Right cardiac atrium (tissue), 5 donors: ENCODE measurements around the gene RCCD1. TPM values are rescaled to one million over a fixed set of nuclear protein-coding genes. Genes with fewer than 3 reads are reported as not detected.
"Not testable (repeated sequence)": the region's sequence is repeated elsewhere in the genome, so short reads cannot be mapped to it uniquely, and the experiment has no call there.

Source experiments
- ATAC-seq, 2 donors: fragments of 200-7000 bp; cut with Tn5 transposase; one replicate each; pipeline versions ENCODE4 v1.8.0 to v1.9.1; 2020; ENCODE audit warnings: moderate library complexity in 2 of 2, mild to moderate bottlenecking in 1 of 2
- DNase-seq, 3 donors: peaks; one replicate each; pipeline ENCODE4 v3.0.0-alpha.2; 2020
- H3K27ac ChIP-seq: one replicate; pipeline ENCODE4 v1.5.1; 2013; ENCODE audit warnings: mild to moderate bottlenecking, low read length, control low read depth, moderate library complexity
- H3K27me3 ChIP-seq: one replicate; pipeline ENCODE4 v1.6.1; 2013; ENCODE audit not compliant: control insufficient read depth, insufficient read depth
- H3K4me1 ChIP-seq: one replicate; pipeline ENCODE4 v1.6.1; 2013; ENCODE audit warnings: low read length; ENCODE audit not compliant: control insufficient read depth, insufficient read depth
- H3K4me3 ChIP-seq: one replicate; pipeline ENCODE4 v1.5.1; 2013; ENCODE audit warnings: low read length, control low read depth
- H3K9me3 ChIP-seq: one replicate; pipeline ENCODE4 v1.6.1; 2013; ENCODE audit warnings: low read length; ENCODE audit not compliant: control insufficient read depth
- WGBS: extraction: QIAGEN DNeasy Blood & Tissue Kit; methylation state at CpG from one replicate; pipeline ENCODE4 v1.1.7; 2013; 5-methylcytosine and 5-hydroxymethylcytosine counted together
- intact Hi-C, 4 donors: fragments of 100-400 bp; cut with DNase I; formaldehyde crosslinking; loops; one replicate each; pipeline versions ENCODE4 v1.11.0 to v1.14.0; 2022 to 2023
- long read RNA-seq, 4 donors: library from polyadenylated mRNA; unstranded; transcript quantifications; one replicate each; pipeline ENCODE4 v2.0.0, GENCODE V29; 2020 to 2021
- polyA plus RNA-seq: library from polyadenylated mRNA; stranded (reverse); fragments of 200-250 nt; gene quantifications from one replicate; pipeline ENCODE4 v1.2.3, GENCODE V29; 2013
- total RNA-seq, 4 donors: library from RNA; stranded (reverse); fragmentation: NEBNext Ultra II Directional; extraction: Animal tissue kit (Norgen Biotek cat#: 25700); gene quantifications; one replicate each; pipeline ENCODE4 v1.2.1, GENCODE V29; 2021
- donor health status: healthy with polysubstance abuse.
- donor health status: DM: no; HTN: yes; CAD: no.
- donor health status: DM: no; HTN: no; CAD: no.
- donor health status: DM: no; HTN: yes; CAD: no; lungs with severe emphysema.
- donor health status: DM: yes; HTN: yes; CAD: no.

Gene RCCD1, protein sequence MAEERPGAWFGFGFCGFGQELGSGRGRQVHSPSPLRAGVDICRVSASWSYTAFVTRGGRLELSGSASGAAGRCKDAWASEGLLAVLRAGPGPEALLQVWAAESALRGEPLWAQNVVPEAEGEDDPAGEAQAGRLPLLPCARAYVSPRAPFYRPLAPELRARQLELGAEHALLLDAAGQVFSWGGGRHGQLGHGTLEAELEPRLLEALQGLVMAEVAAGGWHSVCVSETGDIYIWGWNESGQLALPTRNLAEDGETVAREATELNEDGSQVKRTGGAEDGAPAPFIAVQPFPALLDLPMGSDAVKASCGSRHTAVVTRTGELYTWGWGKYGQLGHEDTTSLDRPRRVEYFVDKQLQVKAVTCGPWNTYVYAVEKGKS
- total RNA-seq (10 to 100 TPM in 3 of 4 donors, 1 to 10 TPM in 1; 8.7 to 14.8 (median 13.4) TPM), polyA plus RNA-seq (11.1 TPM)
- long read RNA-seq, donor 1, transcript RCCD1-201 (8 exons, 2,689 nt), result major isoform, 6 of 86 reads
- long read RNA-seq, donor 1, partial matches to known transcripts, result 65 of 86 reads
- long read RNA-seq, donor 1, other reads (novel, unspliced or antisense), result 15 of 86 reads
- long read RNA-seq, donor 2, partial matches to known transcripts, result 19 of 26 reads
- long read RNA-seq, donor 2, other reads (novel, unspliced or antisense), result 7 of 26 reads
- long read RNA-seq, donor 3, partial matches to known transcripts, result 80 of 97 reads
- long read RNA-seq, donor 3, other reads (novel, unspliced or antisense), result 16 of 97 reads
- long read RNA-seq, donor 4, partial matches to known transcripts, result 26 of 34 reads
- long read RNA-seq, donor 4, other reads (novel, unspliced or antisense), result 5 of 34 reads

DNA sequence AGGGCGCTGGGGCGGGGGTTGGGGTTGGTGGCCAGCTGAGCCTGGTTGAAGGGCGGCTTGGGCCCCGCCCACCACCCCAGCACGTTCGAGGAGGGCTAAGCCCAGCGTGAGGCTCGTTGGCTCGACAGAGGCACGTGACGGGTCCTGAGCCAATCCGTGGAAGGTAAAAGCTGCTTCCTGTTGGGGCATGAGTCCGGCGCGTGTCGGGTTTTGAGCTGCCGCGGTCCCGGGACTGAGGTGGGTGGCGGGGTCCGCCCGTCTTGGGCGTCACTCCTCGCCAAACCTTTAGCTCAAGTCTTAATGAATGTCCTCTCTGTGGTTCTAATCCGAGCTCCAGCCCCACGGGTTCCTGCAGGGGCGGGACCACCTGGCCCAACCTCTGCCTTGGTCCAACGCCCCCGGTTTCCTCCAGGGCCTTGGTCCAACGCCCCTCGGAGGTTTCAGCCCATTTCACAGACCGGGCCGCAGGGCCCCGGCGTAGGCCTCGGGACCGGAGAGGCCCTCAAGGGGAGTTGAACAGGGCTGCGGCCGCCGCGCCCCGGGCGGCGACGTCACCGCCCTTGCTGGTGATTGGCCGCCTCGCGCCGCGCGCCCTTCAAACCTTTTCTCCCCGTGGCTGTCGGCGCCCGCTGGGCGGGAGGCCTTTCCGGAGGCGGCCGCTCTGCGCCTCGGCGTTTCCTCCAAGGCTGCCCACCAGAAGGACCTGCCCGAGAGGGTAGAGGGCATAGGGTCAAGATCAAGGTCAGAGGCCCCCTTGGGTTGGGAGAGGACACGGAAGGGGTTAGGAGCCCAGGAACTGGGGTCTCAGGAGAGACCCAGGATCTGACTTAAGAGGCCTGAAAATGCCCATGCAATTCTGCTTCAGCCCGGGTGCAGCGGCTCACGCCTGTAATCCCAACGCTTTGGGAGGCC is at the start of gene RCCD1:
Gene RCCD1, plus strand, starts transcription at position 173 of the 912 bp plus-strand sequence. CDS start 1,851 bp downstream, outside the sequence.
- ATAC-seq (peak; percentile 94 to 95), DNase-seq (peak; percentile 97 to 99 (median 98))
- intact Hi-C loops, result loop anchor here in 3 of 4 donors (5.0 to 10.0 kb wide), 4 partner anchors 92 to 317 kb away; no protein-coding TSS in a partner anchor
- no peaks in the 10 kb centered on the region for H3K4me1 ChIP-seq
- H3K4me3 ChIP-seq, result peak within 1 kb of the TSS; percentile 54
- H3K27ac ChIP-seq, result peak within 1 kb of the TSS; percentile 71
- H3K27me3 ChIP-seq, result no peaks in the 10 kb centered on the region
- 3% methylated on average over 69 of the region's 69 CpGs for WGBS
- no peaks in the 10 kb centered on the region for H3K9me3 ChIP-seq

DNA sequence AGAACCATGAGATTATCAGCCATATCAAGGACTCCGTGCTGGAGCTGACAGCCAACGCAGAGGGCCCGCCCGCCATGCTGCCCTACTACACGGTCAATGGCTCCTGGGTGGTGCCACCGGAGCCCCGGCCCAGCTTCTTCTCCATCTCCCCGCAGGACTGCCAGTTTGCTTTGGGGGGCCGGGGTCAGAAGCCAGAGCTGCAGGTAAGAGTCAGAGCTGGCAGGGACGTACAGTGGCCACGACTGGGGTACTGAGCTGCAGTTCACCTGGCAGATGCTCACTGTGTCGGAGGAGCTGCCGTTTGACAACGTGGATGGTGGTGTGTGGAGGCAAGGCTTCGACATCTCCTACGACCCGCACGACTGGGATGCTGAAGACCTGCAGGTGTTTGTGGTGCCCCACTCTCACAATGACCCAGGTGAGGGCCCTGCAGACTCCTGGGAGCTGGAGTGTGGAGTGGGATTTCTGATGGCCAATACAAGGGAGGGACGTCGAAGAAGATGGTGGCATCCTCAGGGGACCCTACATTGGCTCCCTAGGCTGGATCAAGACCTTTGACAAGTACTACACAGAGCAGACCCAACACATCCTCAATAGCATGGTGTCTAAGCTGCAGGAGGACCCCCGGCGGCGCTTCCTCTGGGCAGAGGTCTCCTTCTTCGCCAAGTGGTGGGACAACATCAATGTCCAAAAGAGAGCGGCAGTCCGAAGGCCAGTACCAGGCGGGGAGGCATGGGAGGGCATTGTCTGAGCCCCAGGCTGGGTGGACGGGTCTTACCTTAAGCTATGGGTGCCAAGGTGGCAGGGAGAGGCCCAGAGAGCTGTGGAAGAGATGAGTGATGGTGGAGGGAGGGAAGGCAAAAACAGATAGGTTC is 49.1 kb upstream of the RCCD1 start:
- no peak overlapping the region for H3K4me3 ChIP-seq
- ATAC-seq (no peak), DNase-seq (peak in 2 of 3 donors; percentile 47 to 48)
- no peak overlapping the region for H3K27ac ChIP-seq
- H3K4me1 ChIP-seq, result peaks cover 13% of the 10 kb centered on the region
- intact Hi-C loops, result no loop called here
- no peaks in the 10 kb centered on the region for H3K27me3 ChIP-seq
- H3K9me3 ChIP-seq, result no peaks in the 10 kb centered on the region
- WGBS, result 96% methylated on average over 28 of the region's 28 CpGs

DNA sequence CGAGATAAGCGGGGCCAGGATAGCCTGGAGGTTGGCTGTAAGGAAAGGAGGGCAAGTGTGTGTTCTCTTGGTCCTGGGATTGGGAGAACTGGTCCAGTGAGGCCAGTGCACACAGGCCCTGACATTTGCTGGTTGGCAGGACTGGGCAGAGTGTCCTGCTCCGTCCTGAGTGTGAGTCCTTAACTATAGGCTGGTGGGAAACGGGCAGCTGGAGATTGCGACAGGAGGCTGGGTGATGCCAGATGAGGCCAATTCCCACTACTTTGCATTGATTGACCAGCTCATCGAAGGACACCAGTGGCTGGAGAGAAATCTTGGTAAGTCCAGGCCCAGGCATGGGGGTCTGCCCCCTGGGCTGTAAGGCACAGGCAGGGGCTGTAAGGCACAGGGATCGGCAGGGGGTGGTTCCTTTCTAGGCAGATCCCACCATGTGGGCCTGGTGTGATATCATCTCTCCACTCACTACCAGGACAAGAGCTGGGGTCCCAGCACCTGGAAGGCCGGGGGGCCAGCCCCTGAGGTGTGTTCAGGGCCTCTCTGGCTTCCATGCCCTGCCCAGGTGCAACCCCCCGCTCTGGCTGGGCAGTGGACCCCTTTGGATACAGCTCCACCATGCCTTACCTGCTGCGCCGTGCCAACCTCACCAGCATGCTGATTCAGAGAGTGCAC is 48.4 kb upstream of the RCCD1 start:
- Histone ChIP-seq H3K27ac (no peak overlapping the region), H3K4me3 (no peak overlapping the region), H3K4me1 (peaks cover 13% of the 10 kb centered on the region), H3K27me3 (no peaks in the 10 kb centered on the region), H3K9me3 (no peaks in the 10 kb centered on the region)
- 99% methylated on average over 11 of the region's 11 CpGs for WGBS
- DNase-seq (peak in 2 of 3 donors; percentile 57), ATAC-seq (no peak)
- intact Hi-C loops, result no loop called here

DNA sequence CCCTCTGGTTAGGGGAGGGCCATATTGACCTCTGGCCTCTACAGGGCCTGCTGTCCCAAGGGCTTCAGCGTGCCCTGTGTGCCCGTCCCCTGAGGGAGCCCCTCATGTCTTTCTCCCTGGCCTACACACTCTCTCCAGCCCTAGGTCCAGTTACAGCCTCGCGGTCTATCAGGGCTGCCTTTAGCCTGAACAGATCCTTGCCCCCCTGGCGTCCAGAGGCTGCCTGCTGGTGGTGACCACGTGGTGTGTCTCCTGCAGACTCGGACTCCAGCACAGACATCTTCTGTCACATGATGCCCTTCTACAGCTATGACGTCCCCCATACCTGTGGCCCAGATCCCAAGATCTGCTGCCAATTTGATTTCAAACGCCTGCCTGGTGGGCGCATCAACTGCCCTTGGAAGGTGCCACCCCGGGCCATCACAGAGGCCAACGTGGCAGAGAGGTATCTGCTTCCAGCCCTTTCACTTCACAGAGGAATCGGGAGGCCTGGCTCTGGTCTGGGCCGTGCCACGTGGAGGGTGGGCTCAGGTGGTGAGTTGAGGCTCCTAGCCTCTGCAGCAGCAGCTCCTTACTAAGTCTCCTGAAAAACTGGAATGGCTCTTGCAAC is 47.5 kb upstream of the RCCD1 start:
- WGBS, result 78% methylated on average over 15 of the region's 15 CpGs
- H3K4me1 ChIP-seq, result peaks cover 10% of the 10 kb centered on the region
- H3K27me3 ChIP-seq, result no peaks in the 10 kb centered on the region
- peak overlapping the region; percentile 76 for H3K27ac ChIP-seq
- ATAC-seq (no peak), DNase-seq (peak in 2 of 3 donors; percentile 51 to 59)
- H3K4me3 ChIP-seq, result no peak overlapping the region
- intact Hi-C loops, result no loop called here
- H3K9me3 ChIP-seq, result no peaks in the 10 kb centered on the region

DNA sequence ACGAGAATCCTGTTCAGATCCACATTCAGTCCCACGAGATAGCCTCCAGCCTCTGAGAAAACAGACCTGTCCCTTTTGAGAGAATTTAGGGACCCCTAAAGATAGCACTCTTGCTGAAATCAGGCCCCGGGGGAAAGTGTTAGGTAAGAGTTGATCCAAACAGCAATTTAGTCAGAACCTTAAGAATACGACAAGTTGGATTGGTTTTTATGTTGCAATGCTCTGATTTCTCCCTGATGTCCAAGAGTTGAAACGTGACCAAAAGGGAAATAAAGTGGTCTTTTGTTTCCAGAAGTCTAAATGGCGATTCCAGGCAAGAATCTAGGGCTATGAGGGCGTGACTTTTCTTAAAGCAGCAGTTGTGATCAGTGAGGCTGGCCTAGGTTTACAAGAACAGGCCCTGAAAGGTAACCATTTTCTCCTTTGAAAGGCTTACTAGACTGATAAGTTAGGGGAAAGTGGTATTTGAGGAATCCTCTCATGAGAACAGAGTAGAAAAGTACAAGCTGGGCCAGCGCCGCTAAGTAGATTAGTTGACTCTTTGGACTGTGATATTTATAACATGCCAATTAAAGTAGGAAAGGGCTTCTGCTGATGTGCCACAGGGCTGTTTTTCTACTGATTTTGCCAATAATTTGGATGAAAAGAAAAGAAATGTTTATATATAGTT is 46.7 kb upstream of the RCCD1 start:
- no peaks in the 10 kb centered on the region for H3K9me3 ChIP-seq
- peaks cover 10% of the 10 kb centered on the region for H3K4me1 ChIP-seq
- no peaks in the 10 kb centered on the region for H3K27me3 ChIP-seq
- DNase-seq (peak in 2 of 3 donors; percentile 31 to 69), ATAC-seq (peak; percentile 6 to 24)
- H3K27ac ChIP-seq, result peak overlapping the region; percentile 76
- intact Hi-C loops, result no loop called here
- no peak overlapping the region for H3K4me3 ChIP-seq
- WGBS, result 38% methylated on average over 9 of the region's 9 CpGs

DNA sequence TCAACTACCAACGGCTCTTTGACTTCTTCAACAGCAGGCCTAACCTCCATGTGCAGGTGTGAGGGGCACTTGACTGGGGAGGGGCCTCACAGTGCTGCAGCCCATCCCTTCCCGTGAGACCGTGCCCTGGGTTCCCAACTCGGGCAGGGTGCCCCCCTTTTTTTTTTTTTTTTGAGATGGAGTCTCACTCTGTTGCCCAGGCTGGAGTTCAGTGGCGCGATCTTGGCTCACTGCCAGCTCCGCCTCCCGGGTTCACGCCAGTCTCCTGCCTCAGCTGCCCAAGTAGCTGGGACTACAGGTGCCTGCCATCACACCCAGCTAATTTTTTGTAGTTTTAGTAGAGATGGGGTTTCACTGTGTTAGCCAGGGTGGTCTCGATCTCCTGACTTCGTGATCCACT is 45.2 kb upstream of the RCCD1 start:
- H3K4me1 ChIP-seq, H3K27ac ChIP-seq, H3K27me3 ChIP-seq, intact Hi-C loops, ATAC-seq, H3K9me3 ChIP-seq, H3K4me3 ChIP-seq: not testable (repeated sequence)
- DNase-seq, result peak in 1 of 3 donors; percentile 64
- 86% methylated on average over 11 of the region's 11 CpGs for WGBS

DNA sequence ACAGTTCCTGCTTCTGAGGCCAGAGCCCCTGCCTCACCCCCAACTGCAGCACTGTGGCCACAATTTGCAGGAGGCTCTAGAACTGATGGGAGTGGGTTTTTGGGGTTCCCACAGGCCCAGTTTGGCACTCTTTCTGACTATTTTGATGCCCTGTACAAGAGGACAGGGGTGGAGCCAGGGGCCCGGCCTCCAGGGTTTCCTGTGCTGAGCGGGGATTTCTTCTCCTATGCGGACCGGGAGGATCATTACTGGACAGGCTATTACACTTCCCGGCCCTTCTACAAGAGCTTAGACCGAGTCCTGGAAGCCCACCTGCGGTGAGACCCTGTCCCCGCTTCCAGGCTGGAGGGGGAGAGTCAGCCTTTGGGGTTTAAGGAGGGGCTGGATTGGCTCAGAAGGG is 44.7 kb upstream of the RCCD1 start:
- intact Hi-C loops, result no loop called here
- peak in 1 of 3 donors; percentile 12 for DNase-seq
- 96% methylated on average over 8 of the region's 8 CpGs for WGBS

DNA sequence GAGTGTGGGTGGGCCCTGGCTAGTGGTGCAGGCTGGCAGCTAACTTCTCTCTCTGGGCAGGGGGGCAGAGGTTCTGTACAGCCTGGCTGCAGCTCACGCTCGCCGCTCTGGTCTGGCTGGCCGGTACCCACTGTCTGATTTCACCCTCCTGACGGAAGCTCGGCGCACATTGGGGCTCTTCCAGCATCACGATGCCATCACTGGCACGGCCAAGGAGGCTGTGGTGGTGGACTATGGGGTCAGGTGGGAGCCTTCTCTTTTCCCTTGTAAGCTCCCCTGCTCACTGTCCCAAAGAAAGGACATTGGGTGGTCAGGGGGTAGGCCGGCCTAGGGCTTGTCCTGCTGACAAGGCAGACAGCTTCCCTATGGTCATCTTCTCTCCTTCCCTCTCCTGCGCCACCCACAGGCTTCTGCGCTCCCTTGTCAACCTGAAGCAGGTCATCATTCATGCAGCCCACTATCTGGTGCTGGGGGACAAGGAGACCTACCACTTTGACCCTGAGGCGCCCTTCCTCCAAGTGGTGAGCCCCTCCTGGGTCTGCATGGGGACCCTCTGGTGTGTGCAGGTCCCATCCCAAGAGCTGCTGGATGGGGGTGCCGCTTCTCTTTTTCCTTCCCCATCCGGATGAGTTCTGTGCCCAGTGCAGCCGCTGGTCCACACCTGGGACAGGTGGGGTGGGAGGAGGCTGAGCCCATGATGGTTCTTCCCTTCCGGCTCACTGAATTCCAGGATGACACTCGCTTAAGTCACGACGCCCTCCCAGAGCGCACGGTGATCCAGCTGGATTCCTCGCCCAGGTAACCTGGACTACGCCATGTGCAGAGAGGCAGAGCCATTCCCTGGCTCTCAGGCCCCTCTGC is 44.0 kb upstream of the RCCD1 start:
- WGBS, result 94% methylated on average over 24 of the region's 24 CpGs
- H3K27ac ChIP-seq, result no peak overlapping the region
- H3K27me3 ChIP-seq, result no peaks in the 10 kb centered on the region
- H3K4me1 ChIP-seq, result peaks cover 8% of the 10 kb centered on the region
- intact Hi-C loops, result no loop called here
- H3K4me3 ChIP-seq, result no peak overlapping the region
- H3K9me3 ChIP-seq, result no peaks in the 10 kb centered on the region
- peak in 1 of 3 donors; percentile 36 for DNase-seq
- ATAC-seq, result no peak

More for the DNA sequence above, 44.7 kb upstream of the RCCD1 start:
- Histone ChIP-seq H3K27me3 (no peaks in the 10 kb centered on the region), H3K4me3 (no peak overlapping the region), H3K27ac (no peak overlapping the region), H3K4me1 (peaks cover 8% of the 10 kb centered on the region), H3K9me3 (no peaks in the 10 kb centered on the region)
- ATAC-seq, result no peak
